HEK293T (cell line): ENCODE measurements around the gene DNAAF3.

ENCODE experiments used
- CTCF ChIA-PET: fragments of 350-600 bp; formaldehyde crosslinking; extraction: SDS; loops from one replicate; lab custom pipeline; 2021; ENCODE audit warnings: antibody characterized with exemption, inconsistent platforms; lab: Yijun Ruan, JAX
- POLR2A ChIA-PET: fragments of 350-600 bp; formaldehyde crosslinking; extraction: SDS; loops from one replicate; lab custom pipeline; 2020; ENCODE audit warnings: antibody characterized with exemption, inconsistent platforms; lab: Yijun Ruan, JAX
- DNase-seq: peaks from one replicate; pipeline ENCODE4 v3.0.0; 2012; ENCODE audit warnings: mixed read lengths; ENCODE audit errors: extremely low spot score
- ARNT ChIP-seq: fragments of 450-650 bp; IDR thresholded peaks from 2 replicates; pipeline ENCODE4 v1.6.1; 2017; ENCODE audit warnings: mild to moderate bottlenecking
- BHLHE40 ChIP-seq: fragments of 450-650 bp; IDR thresholded peaks from 2 replicates; pipeline ENCODE4 v1.6.1; 2016; ENCODE audit warnings: mild to moderate bottlenecking, moderate library complexity, borderline replicate concordance
- CTBP1 ChIP-seq: fragments of 450-650 bp; IDR thresholded peaks from 2 replicates; pipeline ENCODE4 v1.6.1; 2016; ENCODE audit warnings: borderline replicate concordance
- ELF4 ChIP-seq: fragments of 450-650 bp; IDR thresholded peaks from 2 replicates; pipeline ENCODE4 v1.6.1; 2017; ENCODE audit warnings: antibody characterized with exemption
- FOXA1 ChIP-seq: fragments of 450-650 bp; IDR thresholded peaks from 2 replicates; pipeline ENCODE4 v1.6.1; 2016; ENCODE audit warnings: mild to moderate bottlenecking
- FOXK2 ChIP-seq: fragments of 450-650 bp; IDR thresholded peaks from 2 replicates; pipeline ENCODE4 v1.6.1; 2016; ENCODE audit warnings: mild to moderate bottlenecking
- FOXM1 ChIP-seq: fragments of 450-650 bp; IDR thresholded peaks from 2 replicates; pipeline ENCODE4 v1.6.1; 2017; ENCODE audit warnings: mild to moderate bottlenecking, borderline replicate concordance
- HDGF ChIP-seq: fragments of 450-650 bp; IDR thresholded peaks from 2 replicates; pipeline ENCODE4 v1.6.1; 2017; ENCODE audit warnings: antibody characterized with exemption, borderline replicate concordance
- L3MBTL2 ChIP-seq: fragments of 450-650 bp; conservative IDR thresholded peaks from 2 replicates; pipeline ENCODE4 v1.6.1; 2016; ENCODE audit warnings: mild to moderate bottlenecking
- LEF1 ChIP-seq: fragments of 450-650 bp; IDR thresholded peaks from 2 replicates; pipeline ENCODE4 v1.6.1; 2017; ENCODE audit warnings: mild to moderate bottlenecking, borderline replicate concordance
- NFRKB ChIP-seq: fragments of 450-650 bp; IDR thresholded peaks from 2 replicates; pipeline ENCODE4 v1.6.1; 2016; ENCODE audit warnings: mild to moderate bottlenecking, moderate library complexity
- PKNOX1 ChIP-seq: fragments of 450-650 bp; IDR thresholded peaks from 2 replicates; pipeline ENCODE4 v1.6.1; 2016
- SP1 ChIP-seq: fragments of 450-650 bp; IDR thresholded peaks from 2 replicates; pipeline ENCODE4 v1.6.1; 2017
- SUZ12 ChIP-seq: fragments of 450-650 bp; IDR thresholded peaks from 2 replicates; pipeline ENCODE4 v1.6.1; 2016; ENCODE audit warnings: mild to moderate bottlenecking
- TARDBP ChIP-seq: fragments of 450-650 bp; IDR thresholded peaks from 2 replicates; pipeline ENCODE4 v1.6.1; 2016
- ZNF384 ChIP-seq: fragments of 450-650 bp; IDR thresholded peaks from 2 replicates; pipeline ENCODE4 v1.6.1; 2016

DNAAF3 gene

GRCh38 chr19:55116232-55116858, 50.1 kb downstream of the DNAAF3 start:
- peak; percentile 62 for DNase-seq
- TF ChIP-seq FOXM1 = no peak
- TF ChIP-seq ELF4 = no peak
- no peak for TF ChIP-seq LEF1
- TF ChIP-seq ZNF384 = no peak
- TF ChIP-seq L3MBTL2 = no peak
- TF ChIP-seq BHLHE40 = no peak
- TF ChIP-seq NFRKB = no peak
- no peak for TF ChIP-seq SP1
- no peak for TF ChIP-seq FOXA1
- TF ChIP-seq ARNT = no peak
- TF ChIP-seq FOXK2 = no peak
- TF ChIP-seq TARDBP = no peak
- TF ChIP-seq CTBP1 = no peak
- TF ChIP-seq HDGF = no peak
- TF ChIP-seq PKNOX1 = no peak
- ChIA-PET CTCF (no interaction called here), POLR2A (interaction anchor here (1.7 kb wide), 1 partner anchor 30 kb away, joined by 4 read pairs; no protein-coding TSS in a partner anchor)

- no peak for TF ChIP-seq FOXK2
- no peak for DNase-seq
- ChIA-PET CTCF (interaction anchor here (0.5 kb wide), 1 partner anchor 186 kb away, joined by 3 read pairs; no protein-coding TSS in a partner anchor), POLR2A (no interaction called here)
These were observed 50.9 kb downstream of the DNAAF3 start for GRCh38 chr19:55115446-55116065.

DNA sequence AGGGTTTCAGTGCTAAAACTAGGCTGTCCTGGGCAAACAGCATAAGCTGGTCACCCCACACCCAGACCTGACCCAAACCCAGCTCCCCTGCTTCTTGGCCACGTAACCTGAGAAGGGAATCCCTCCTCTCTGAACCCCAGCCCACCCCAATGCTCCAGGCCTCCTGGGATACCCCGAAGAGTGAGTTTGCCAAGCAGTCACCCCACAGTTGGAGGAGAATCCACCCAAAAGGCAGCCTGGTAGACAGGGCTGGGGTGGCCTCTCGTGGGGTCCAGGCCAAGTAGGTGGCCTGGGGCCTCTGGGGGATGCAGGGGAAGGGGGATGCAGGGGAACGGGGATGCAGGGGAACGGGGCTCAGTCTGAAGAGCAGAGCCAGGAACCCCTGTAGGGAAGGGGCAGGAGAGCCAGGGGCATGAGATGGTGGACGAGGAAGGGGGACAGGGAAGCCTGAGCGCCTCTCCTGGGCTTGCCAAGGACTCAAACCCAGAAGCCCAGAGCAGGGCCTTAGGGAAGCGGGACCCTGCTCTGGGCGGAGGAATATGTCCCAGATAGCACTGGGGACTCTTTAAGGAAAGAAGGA, 51.8 kb downstream of the DNAAF3 start:
- POLR2A ChIA-PET = no interaction called here

DNA sequence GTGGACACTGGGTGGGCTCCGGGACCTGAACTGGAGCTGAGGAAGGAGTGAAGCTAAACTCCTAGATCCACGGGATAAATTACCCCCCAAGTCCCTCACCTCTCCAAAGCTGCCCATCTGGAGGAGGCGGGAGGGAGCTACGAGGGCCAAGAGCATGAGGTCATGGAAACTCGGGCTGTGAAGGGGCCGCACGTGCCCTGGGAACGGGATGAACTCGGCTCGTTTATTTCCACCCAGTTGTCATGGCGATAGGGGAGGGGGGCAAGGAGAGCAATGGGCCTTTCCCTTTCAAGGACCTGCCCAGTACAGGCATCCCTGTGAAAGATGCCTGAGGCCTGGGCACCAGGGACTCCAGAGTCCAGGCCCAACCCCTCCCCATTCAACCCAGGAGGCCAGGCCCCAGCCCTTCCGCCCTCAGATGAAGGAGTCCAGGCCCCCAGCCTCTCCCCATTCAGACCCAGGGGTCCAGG, 52.8 kb downstream of the DNAAF3 start:
- ChIA-PET POLR2A (no interaction called here), CTCF (no interaction called here)
- TF ChIP-seq FOXM1 = no peak
- no peak for TF ChIP-seq SUZ12
- no peak for TF ChIP-seq CTBP1
- no peak for TF ChIP-seq NFRKB
- TF ChIP-seq ARNT = no peak
- TF ChIP-seq SP1 = no peak
- no peak for TF ChIP-seq FOXA1
- TF ChIP-seq HDGF = no peak
- no peak for TF ChIP-seq L3MBTL2
- no peak for TF ChIP-seq BHLHE40
- TF ChIP-seq LEF1 = no peak
- TF ChIP-seq ZNF384 = no peak
- peak; percentile 48 for DNase-seq

More for the DNA sequence above, 51.8 kb downstream of the DNAAF3 start:
- CTCF ChIA-PET = interaction anchor here (0.5 kb wide), 1 partner anchor 187 kb away, joined by 3 read pairs; no protein-coding TSS in a partner anchor
- no peak for DNase-seq
- TF ChIP-seq LEF1 (no peak), SUZ12 (no peak), TARDBP (no peak), CTBP1 (no peak), ARNT (no peak), FOXK2 (no peak), HDGF (no peak), PKNOX1 (no peak), FOXM1 (no peak), L3MBTL2 (no peak), ELF4 (no peak), BHLHE40 (no peak), FOXA1 (no peak), ZNF384 (no peak), NFRKB (no peak), SP1 (no peak)

DNA sequence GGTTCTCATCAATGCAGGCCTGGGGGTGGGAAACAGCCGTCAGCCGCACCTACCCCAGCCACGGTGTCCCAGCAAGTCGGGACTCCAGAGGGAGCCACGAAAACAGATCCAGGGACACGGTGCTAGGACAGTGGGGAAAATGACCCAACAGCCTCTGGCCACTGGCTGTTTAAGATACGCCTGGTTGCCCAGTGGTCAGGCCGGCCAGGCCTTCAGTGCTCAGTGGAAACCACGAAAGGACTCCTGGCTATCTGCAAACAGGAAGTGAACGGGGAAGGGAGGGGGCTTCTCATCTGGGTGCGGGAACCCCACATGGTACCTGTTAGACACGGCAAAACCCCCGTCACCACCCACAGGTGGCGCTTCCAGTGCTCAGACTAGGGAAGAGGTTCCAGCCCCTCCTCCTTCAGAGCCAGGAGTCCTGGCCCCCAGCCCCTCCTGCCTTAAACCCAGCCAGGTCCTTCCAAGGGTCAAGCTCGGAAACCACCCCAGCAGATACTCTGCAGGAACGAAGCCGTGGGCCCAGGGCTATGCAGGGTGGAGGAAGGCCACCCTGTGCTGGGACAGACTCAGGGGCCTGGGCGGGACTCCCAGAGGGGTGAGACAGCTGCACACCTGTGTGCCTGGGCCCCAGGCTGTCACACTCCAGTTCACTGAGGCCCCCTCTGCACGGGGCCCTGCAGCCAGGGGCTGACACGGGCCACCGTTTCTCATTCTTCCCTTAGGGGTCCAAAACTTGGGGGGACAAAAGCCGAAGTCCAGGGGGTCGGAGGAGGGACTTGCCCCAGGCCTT, 53.4 kb downstream of the DNAAF3 start:
- ChIA-PET CTCF (no interaction called here), POLR2A (no interaction called here)
- TF ChIP-seq PKNOX1 = no peak
- no peak for TF ChIP-seq SUZ12
- no peak for TF ChIP-seq HDGF
- TF ChIP-seq NFRKB = no peak
- no peak for TF ChIP-seq SP1

DNA sequence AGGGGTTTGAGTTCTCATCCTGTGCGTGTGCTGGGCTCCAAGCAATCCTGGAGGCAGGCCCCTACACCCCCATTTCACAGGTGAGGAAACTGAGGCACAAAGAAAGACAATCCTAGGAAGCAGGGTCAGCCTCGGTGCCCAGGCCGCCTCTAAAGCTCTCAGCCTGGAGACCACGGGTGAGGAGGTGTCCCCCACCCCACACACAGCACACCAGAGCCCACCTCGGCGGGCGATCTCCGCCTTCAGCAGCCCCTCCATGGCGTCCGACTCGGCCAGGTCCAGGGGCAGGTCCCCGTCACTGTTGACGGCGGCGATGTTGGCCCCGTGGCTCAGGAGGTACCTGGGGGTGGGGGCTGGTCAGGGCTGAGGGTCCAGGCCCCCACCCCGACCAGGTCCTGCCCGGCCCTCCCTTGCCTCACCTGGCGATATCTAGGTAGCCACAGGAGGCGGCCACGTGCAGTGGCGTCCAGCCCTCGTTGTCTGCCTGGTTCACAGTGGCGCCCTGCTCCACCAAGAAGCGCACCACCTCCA, 54.1 kb downstream of the DNAAF3 start:
- TF ChIP-seq FOXM1 = no peak
- POLR2A ChIA-PET = no interaction called here
- DNase-seq = no peak
- CTCF ChIA-PET = no interaction called here

More for the DNA sequence above, 53.4 kb downstream of the DNAAF3 start:
- no peak for DNase-seq
